ENCODE results near the gene EGLN1.

Gene EGLN1

DNA sequence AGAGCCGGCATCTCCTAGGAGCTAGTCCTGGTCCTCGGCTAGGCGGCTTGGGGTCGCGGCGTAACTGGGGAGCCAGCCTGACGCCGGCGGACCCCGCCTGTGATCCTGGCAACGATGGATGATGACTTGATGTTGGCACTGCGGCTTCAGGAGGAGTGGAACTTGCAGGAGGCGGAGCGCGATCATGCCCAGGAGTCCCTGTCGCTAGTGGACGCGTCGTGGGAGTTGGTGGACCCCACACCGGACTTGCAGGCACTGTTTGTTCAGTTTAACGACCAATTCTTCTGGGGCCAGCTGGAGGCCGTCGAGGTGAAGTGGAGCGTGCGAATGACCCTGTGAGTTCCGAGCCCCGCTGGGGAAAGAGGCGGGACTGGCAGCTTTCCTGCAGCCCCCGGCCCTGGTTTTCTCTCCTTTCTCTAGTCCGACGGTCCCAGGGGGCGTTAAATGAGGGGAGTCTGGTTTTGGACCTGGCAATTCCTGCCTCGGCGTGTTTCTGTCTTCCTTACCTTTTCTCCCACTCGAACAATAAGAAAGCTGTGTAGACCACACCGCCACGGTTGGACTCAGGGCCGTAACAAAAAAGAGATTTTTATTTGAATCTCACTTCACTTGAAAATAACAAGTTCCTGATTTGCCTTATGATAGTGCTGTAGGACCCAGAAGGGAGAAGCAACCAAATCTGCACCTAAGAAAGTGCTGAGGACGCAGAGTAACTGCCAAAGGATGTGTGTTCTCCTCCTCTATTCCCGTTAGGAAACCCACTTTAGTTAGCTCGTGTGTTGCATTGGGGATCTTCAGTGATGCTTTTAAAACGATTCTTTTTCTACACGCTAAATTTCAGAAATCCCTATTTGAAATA, 83.6 kb downstream of the EGLN1 start, which contains the start of gene SPRTN:
SPRTN (plus strand) TSS at position 24 of the 859 bp plus-strand sequence; CDS start at position 115, 91 bp downstream.
- Histone ChIP-seq H3K27me3 (no peaks in the 10 kb centered on the region), H3K9me3 (replicated peaks in 1 of 11) (no peaks in the 10 kb centered on the region), H3K36me3 (peaks cover 20 to 38% (median 32%) of the 10 kb centered on the region in 11 experiments), H3K9ac (peak within 1 kb of the TSS; percentile 85 to 96 (median 92)), H3K4me2 (peak within 1 kb of the TSS; percentile 93 to 100 (median 99)), H3K27ac (peak within 1 kb of the TSS; percentile 79 to 94 (median 87)), H3K4me3 (peak within 1 kb of the TSS; percentile 80 to 99 (median 88)), H4K20me1 (peaks cover 36 to 63% (median 44%) of the 10 kb centered on the region in 11 experiments), H3K4me1 (peaks cover 42 to 52% (median 49%) of the 10 kb centered on the region in 10 experiments)
- TF ChIP-seq Cebpa-rat (IDR thresholded peaks at IDR 0.05) = no peak

- Histone ChIP-seq H4K20me1 (peaks cover 36 to 71% (median 50%) of the 10 kb centered on the region in 11 experiments), H3K4me1 (peaks cover 42 to 60% (median 57%) of the 10 kb centered on the region in 10 experiments), H3K4me2 (peak within 1 kb of the TSS; percentile 93 to 100 (median 99)), H3K27ac (peak within 1 kb of the TSS; percentile 79 to 94 (median 87)), H3K9ac (peak within 1 kb of the TSS; percentile 85 to 96 (median 92)), H3K27me3 (no peaks in the 10 kb centered on the region), H3K4me3 (peak within 1 kb of the TSS; percentile 80 to 99 (median 88)), H3K36me3 (peaks cover 16 to 35% (median 27%) of the 10 kb centered on the region in 11 experiments), H3K9me3 (replicated peaks in 1 of 11) (no peaks in the 10 kb centered on the region)
- no peak for TF ChIP-seq Cebpa-rat (IDR thresholded peaks at IDR 0.05)
Measured at GRCh38 chr1:231337472-231338269, 84.4 kb downstream of the EGLN1 start, which contains the start of gene EXOC8. TSS of gene EXOC8 (minus strand) at chr1:231337852. CDS start at chr1:231337745, 107 bp downstream.

DNA sequence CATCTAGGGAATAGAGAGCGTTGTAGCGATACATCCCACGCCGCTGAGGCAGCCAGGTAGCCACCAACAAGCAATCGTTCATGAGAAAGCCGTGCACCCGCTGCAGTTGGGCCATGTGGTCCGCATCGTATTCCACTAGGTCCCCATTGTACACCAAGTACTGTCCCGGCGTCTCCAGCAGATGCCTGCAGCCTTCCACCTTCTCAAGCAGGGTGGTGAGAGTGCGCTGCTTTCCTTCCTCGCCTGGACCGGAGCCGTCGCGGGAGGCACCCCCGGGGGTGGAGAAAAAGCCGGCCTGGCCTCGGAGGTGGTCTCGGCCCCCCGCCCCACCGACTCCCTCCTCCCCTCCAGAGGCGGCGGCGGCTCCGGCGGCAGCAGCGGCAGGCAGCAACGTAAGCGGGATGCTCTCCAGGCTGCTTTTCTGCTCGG, 85.0 kb downstream of the EGLN1 start:
- Histone ChIP-seq H3K36me3 (peaks cover 14 to 33% (median 23%) of the 10 kb centered on the region in 11 experiments; a peak in 18 of 22 replicates), H3K4me2 (peak overlapping the region; percentile 93 to 100 (median 99)), H3K9ac (peak overlapping the region; percentile 85 to 96 (median 92)), H3K27me3 (no peaks in the 10 kb centered on the region), H3K4me1 (peaks cover 42 to 65% (median 59%) of the 10 kb centered on the region in 10 experiments), H3K4me3 (peak overlapping the region; percentile 80 to 99 (median 88)), H3K27ac (peak overlapping the region; percentile 79 to 94 (median 87); a peak in 21 of 22 replicates), H4K20me1 (peaks cover 36 to 74% (median 56%) of the 10 kb centered on the region in 11 experiments), H3K9me3 (replicated peaks in 1 of 11) (no peaks in the 10 kb centered on the region)
- no peak for TF ChIP-seq Cebpa-rat (IDR thresholded peaks at IDR 0.05)

- Histone ChIP-seq H4K20me1 (peaks cover 36 to 81% (median 62%) of the 10 kb centered on the region in 11 experiments), H3K27ac (peak overlapping the region in 7 of 11 experiments; percentile 82 to 94 (median 89); a peak in 7 of 22 replicates), H3K9ac (peak overlapping the region; percentile 85 to 96 (median 92)), H3K4me1 (peaks cover 42 to 67% (median 59%) of the 10 kb centered on the region in 10 experiments), H3K36me3 (peaks cover 7 to 36% (median 16%) of the 10 kb centered on the region in 11 experiments; a peak in 11 of 22 replicates), H3K4me3 (peak overlapping the region; percentile 80 to 99 (median 88)), H3K9me3 (replicated peaks in 1 of 11) (no peaks in the 10 kb centered on the region), H3K27me3 (no peaks in the 10 kb centered on the region), H3K4me2 (peak overlapping the region; percentile 93 to 100 (median 99))
- no peak for TF ChIP-seq Cebpa-rat (IDR thresholded peaks at IDR 0.05)
Measured at GRCh38 chr1:231335663-231336602, 86.2 kb downstream of the EGLN1 start.

- no peak for TF ChIP-seq Cebpa-rat (IDR thresholded peaks at IDR 0.05)
- Histone ChIP-seq H3K4me3 (peak overlapping the region; percentile 80 to 99 (median 88)), H3K9ac (peak overlapping the region in 10 of 11 experiments; percentile 49 to 95 (median 73); a peak in 18 of 22 replicates)
Measured at GRCh38 chr1:231334952-231335351, 87.1 kb downstream of the EGLN1 start.

GRCh38 chr1:231334079-231334666, 87.9 kb downstream of the EGLN1 start:
- Histone ChIP-seq H3K27me3 (no peaks in the 10 kb centered on the region), H4K20me1 (peaks cover 36 to 77% (median 65%) of the 10 kb centered on the region in 11 experiments), H3K27ac (no peak overlapping the region), H3K36me3 (peaks cover 0 to 35% (median 11%) of the 10 kb centered on the region in 11 experiments; a peak in 8 of 22 replicates), H3K4me3 (peak overlapping the region; percentile 80 to 99 (median 88)), H3K4me2 (peak overlapping the region; percentile 93 to 100 (median 99)), H3K4me1 (peaks cover 36 to 55% (median 45%) of the 10 kb centered on the region in 10 experiments), H3K9me3 (replicated peaks in 1 of 11) (no peaks in the 10 kb centered on the region), H3K9ac (peak overlapping the region; percentile 0 to 95 (median 54); a peak in 18 of 22 replicates)
- TF ChIP-seq Cebpa-rat (IDR thresholded peaks at IDR 0.05) = no peak

More at GRCh38 chr1:231334952-231335351, 87.1 kb downstream of the EGLN1 start:
- H3K27me3 ChIP-seq = no peaks in the 10 kb centered on the region
- H3K4me2 ChIP-seq = peak overlapping the region; percentile 93 to 100 (median 99)
- H3K9me3 ChIP-seq (replicated peaks in 1 of 11) = no peaks in the 10 kb centered on the region
- H3K36me3 ChIP-seq = peaks cover 0 to 35% (median 13%) of the 10 kb centered on the region in 11 experiments; a peak in 10 of 22 replicates
- peaks cover 36 to 80% (median 64%) of the 10 kb centered on the region in 11 experiments for H4K20me1 ChIP-seq
- H3K27ac ChIP-seq = no peak overlapping the region
- peaks cover 39 to 63% (median 53%) of the 10 kb centered on the region in 10 experiments for H3K4me1 ChIP-seq

DNA sequence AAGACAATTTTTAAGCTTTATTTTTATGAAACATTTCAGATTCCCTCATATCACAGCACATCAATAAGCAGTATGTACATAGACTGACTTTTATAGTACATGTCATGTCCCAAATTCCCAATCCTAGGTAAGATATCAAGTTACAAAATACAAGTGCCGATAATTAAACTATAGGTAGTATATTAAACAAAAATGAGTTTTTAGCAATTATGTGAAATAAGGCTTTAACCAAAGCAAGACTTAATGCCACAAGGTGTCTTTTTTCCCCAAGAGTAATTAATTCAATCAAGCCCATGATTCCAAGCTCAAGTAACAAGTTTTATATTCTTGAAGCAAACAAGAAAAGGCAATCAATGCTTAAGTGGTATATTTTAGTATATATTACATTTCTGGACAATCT, 89.3 kb downstream of the EGLN1 start:
- H3K9me3 ChIP-seq (replicated peaks in 1 of 11) = no peaks in the 10 kb centered on the region
- no peak overlapping the region for H3K27ac ChIP-seq
- TF ChIP-seq Cebpa-rat (IDR thresholded peaks at IDR 0.05) = no peak
- peaks cover 36 to 85% (median 64%) of the 10 kb centered on the region in 11 experiments for H4K20me1 ChIP-seq
- H3K4me1 ChIP-seq = peaks cover 35 to 52% (median 43%) of the 10 kb centered on the region in 10 experiments
- peaks cover 0 to 35% (median 11%) of the 10 kb centered on the region in 11 experiments; a peak in 8 of 22 replicates for H3K36me3 ChIP-seq
- H3K27me3 ChIP-seq = no peaks in the 10 kb centered on the region
- peak overlapping the region; percentile 52 to 100 (median 98); a peak in 20 of 22 replicates for H3K4me2 ChIP-seq
- peak overlapping the region in 1 of 11 experiments; percentile 94; a peak in 1 of 22 replicates for H3K9ac ChIP-seq
- peak overlapping the region in 1 of 10 experiments; percentile 92; a peak in 1 of 20 replicates for H3K4me3 ChIP-seq
